Loucy (cell line): ENCODE data around the gene ATP1A4.

Source experiments
- H2AFZ ChIP-seq: fragments of 200-600 bp; sonication (generic); 2 replicates; pipeline ENCODE4 v1.6.0; 2016; ENCODE audit warnings: antibody characterized with exemption, mild to moderate bottlenecking, low read length, moderate library complexity
- H3F3A ChIP-seq: fragments of 200-600 bp; 2 replicates; pipeline ENCODE4 v1.6.0; 2016; ENCODE audit warnings: antibody characterized with exemption, low read depth, mild to moderate bottlenecking
- H3K27me3 ChIP-seq: fragments of 200-600 bp; sonication (generic); 2 replicates; pipeline ENCODE4 v1.6.1; 2014; ENCODE audit warnings: low read length, mild to moderate bottlenecking; ENCODE audit not compliant: insufficient read depth, poor library complexity, severe bottlenecking
- H3K36me3 ChIP-seq: fragments of 200-600 bp; sonication (generic); 2 replicates; pipeline ENCODE4 v1.6.1; 2016; ENCODE audit warnings: low read length; ENCODE audit not compliant: insufficient read depth
- H3K4me1 ChIP-seq: fragments of 200-600 bp; sonication (generic); 2 replicates; pipeline ENCODE4 v1.5.1; 2014; ENCODE audit warnings: low read length, mild to moderate bottlenecking; ENCODE audit not compliant: insufficient read depth, poor library complexity, severe bottlenecking
- H3K4me2 ChIP-seq: fragments of 200-600 bp; sonication (generic); 2 replicates; pipeline ENCODE4 v1.6.0; 2014; ENCODE audit warnings: antibody characterized with exemption, low read length, low read depth, mild to moderate bottlenecking; ENCODE audit not compliant: poor library complexity, severe bottlenecking
- H3K4me3 ChIP-seq: fragments of 200-600 bp; sonication (generic); 2 replicates; pipeline ENCODE4 v1.5.1; 2014; ENCODE audit warnings: low read length, mild to moderate bottlenecking, mixed read lengths; ENCODE audit not compliant: poor library complexity, severe bottlenecking
- H3K79me2 ChIP-seq: fragments of 200-600 bp; sonication (generic); 2 replicates; pipeline ENCODE4 v1.6.1; 2014; ENCODE audit warnings: low read length; ENCODE audit not compliant: insufficient read depth
- H3K9ac ChIP-seq: fragments of 200-600 bp; sonication (generic); 2 replicates; pipeline ENCODE4 v1.6.0; 2014; ENCODE audit warnings: mild to moderate bottlenecking, low read depth, low read length, moderate library complexity; ENCODE audit not compliant: poor library complexity, severe bottlenecking
- H3K9me2 ChIP-seq: fragments of 200-600 bp; sonication (generic); replicated peaks from 2 replicates; pipeline ENCODE4 v1.6.1; 2016; ENCODE audit warnings: low read depth, low read length, mixed read lengths
- H3K9me3 ChIP-seq: fragments of 200-600 bp; sonication (generic); 2 replicates; pipeline ENCODE4 v1.6.1; 2014; ENCODE audit warnings: mild to moderate bottlenecking, antibody characterized with exemption, low read length, low read depth; ENCODE audit not compliant: insufficient read depth
- H4K20me1 ChIP-seq: fragments of 200-600 bp; sonication (generic); 2 replicates; pipeline ENCODE4 v1.6.0; 2014; ENCODE audit warnings: antibody characterized with exemption, low read length, mild to moderate bottlenecking; ENCODE audit not compliant: insufficient read depth, poor library complexity, severe bottlenecking
- CTCF ChIP-seq: fragments of 200-600 bp; sonication (generic); conservative IDR thresholded peaks from 2 replicates; pipeline ENCODE4 v1.5.1; 2014; ENCODE audit warnings: mild to moderate bottlenecking, antibody characterized with exemption, low read length
- EZH2phosphoT487 ChIP-seq: fragments of 200-600 bp; IDR thresholded peaks from 2 replicates; pipeline ENCODE4 v1.6.1; 2018; ENCODE audit warnings: antibody characterized with exemption, mild to moderate bottlenecking, moderate library complexity, borderline replicate concordance

The ATP1A4 gene

GRCh38 chr1:160127865-160128523 is 23.4 kb upstream of the ATP1A4 start:
- Histone ChIP-seq H3K36me3 (no peaks in the 10 kb centered on the region), H2AFZ (no peak overlapping the region), H3K27me3 (no peaks in the 10 kb centered on the region), H3K4me2 (no peak overlapping the region), H4K20me1 (no peaks in the 10 kb centered on the region), H3K4me3 (no peak overlapping the region), H3K9ac (no peak overlapping the region), H3K79me2 (no peaks in the 10 kb centered on the region), H3F3A (no peaks in the 10 kb centered on the region), H3K9me3 (no peaks in the 10 kb centered on the region), H3K9me2 (no peaks in the 10 kb centered on the region), H3K4me1 (no peaks in the 10 kb centered on the region)
- no peak for TF ChIP-seq EZH2phosphoT487
- no peak for TF ChIP-seq CTCF

- no peaks in the 10 kb centered on the region for H4K20me1 ChIP-seq
- H3K9me3 ChIP-seq: no peaks in the 10 kb centered on the region
- H3K9ac ChIP-seq: no peak overlapping the region
- H3K4me1 ChIP-seq: no peaks in the 10 kb centered on the region
- H3K27me3 ChIP-seq: no peaks in the 10 kb centered on the region
- H3K4me3 ChIP-seq: no peak overlapping the region
- H3K4me2 ChIP-seq: no peak overlapping the region
- H3K36me3 ChIP-seq: no peaks in the 10 kb centered on the region
- no peaks in the 10 kb centered on the region for H3K9me2 ChIP-seq
- H3K79me2 ChIP-seq: no peaks in the 10 kb centered on the region
- no peaks in the 10 kb centered on the region for H3F3A ChIP-seq
- H2AFZ ChIP-seq: no peak overlapping the region
- TF ChIP-seq CTCF (no peak), EZH2phosphoT487 (no peak)
These were observed 22.8 kb upstream of the ATP1A4 start for GRCh38 chr1:160128636-160129035.

GRCh38 chr1:160129046-160129445 is 22.4 kb upstream of the ATP1A4 start:
- Histone ChIP-seq H3K9me2 (no peaks in the 10 kb centered on the region), H3K4me3 (no peak overlapping the region), H3K9me3 (no peaks in the 10 kb centered on the region), H3K4me1 (no peaks in the 10 kb centered on the region), H4K20me1 (no peaks in the 10 kb centered on the region), H3F3A (no peaks in the 10 kb centered on the region), H3K36me3 (no peaks in the 10 kb centered on the region), H3K9ac (no peak overlapping the region), H3K4me2 (no peak overlapping the region), H2AFZ (no peak overlapping the region), H3K27me3 (no peaks in the 10 kb centered on the region), H3K79me2 (no peaks in the 10 kb centered on the region)
- no peak for TF ChIP-seq CTCF
- TF ChIP-seq EZH2phosphoT487: no peak
